Right atrium auricular region (tissue), 2 donors: Measurements from ENCODE around the gene SLIT1. TPM values are rescaled to one million over a fixed set of nuclear protein-coding genes. Genes with fewer than 3 reads are reported as not detected.

Experiments used
- DNase-seq: peaks from one replicate; pipeline ENCODE4 v3.0.0-alpha.2; 2019; ENCODE audit warnings: low spot score
- H3K27ac ChIP-seq, 2 donors: fragments of 200-600 bp; sonication (generic); 1 replicate in 1 of 2; 2 replicates in 1 of 2; pipeline ENCODE4 v1.5.1; 2016 to 2019
- H3K27me3 ChIP-seq, 2 donors: fragments of 200-600 bp; sonication (generic); one replicate each; pipeline versions ENCODE4 v1.5.1 to v1.6.0; 2017 to 2019
- H3K36me3 ChIP-seq: fragments of 200-600 bp; sonication (generic); one replicate; pipeline ENCODE4 v1.5.1; 2016
- H3K4me1 ChIP-seq, 2 donors: fragments of 200-600 bp; sonication (generic); one replicate each; pipeline versions ENCODE4 v1.5.1 to v1.6.0; 2017 to 2019
- H3K4me3 ChIP-seq, 2 donors: fragments of 200-600 bp; sonication (generic); 1 replicate in 1 of 2; 2 replicates in 1 of 2; pipeline ENCODE4 v1.5.1; 2017 to 2019; ENCODE audit warnings: mild to moderate bottlenecking in 1 of 2, moderate library complexity in 1 of 2
- H3K9me3 ChIP-seq, 2 donors: fragments of 200-600 bp; sonication (generic); one replicate each; pipeline ENCODE4 v1.5.1; 2019
- CTCF ChIP-seq, 2 donors: fragments of 200-600 bp; sonication (generic); IDR thresholded peaks; one replicate each; pipeline ENCODE4 v1.5.1; 2019; ENCODE audit warnings: antibody characterized with exemption in 2 of 2
- total RNA-seq, 2 donors: library from RNA; depleted of rRNA; stranded (reverse); fragments of >200 nt; gene quantifications; one replicate each; pipeline ENCODE4 v1.1.0, GENCODE V29; 2016

The SLIT1 gene
- total RNA-seq, 2 donors from 2014 or later: not detected

- Histone ChIP-seq H3K4me1 (no peaks in the 10 kb centered on the region), H3K27ac (no peak overlapping the region), H3K9me3 (no peaks in the 10 kb centered on the region), H3K36me3 (no peaks in the 10 kb centered on the region), H3K4me3 (no peak overlapping the region), H3K27me3 (no peaks in the 10 kb centered on the region)
- DNase-seq: no peak
- TF ChIP-seq CTCF (IDR thresholded peaks at IDR 0.05): no peak
Measured at GRCh38 chr10:97178074-97178473, 7.7 kb downstream of the SLIT1 start.

GRCh38 chr10:97176226-97176625 lies 9.5 kb downstream of the SLIT1 start:
- Histone ChIP-seq H3K9me3 (no peaks in the 10 kb centered on the region), H3K4me1 (no peaks in the 10 kb centered on the region), H3K4me3 (no peak overlapping the region), H3K36me3 (no peaks in the 10 kb centered on the region), H3K27ac (no peak overlapping the region), H3K27me3 (no peaks in the 10 kb centered on the region)
- TF ChIP-seq CTCF (IDR thresholded peaks at IDR 0.05): no peak
- no peak for DNase-seq

- Histone ChIP-seq H3K4me3 (no peak overlapping the region), H3K36me3 (no peaks in the 10 kb centered on the region), H3K9me3 (no peaks in the 10 kb centered on the region), H3K4me1 (no peaks in the 10 kb centered on the region), H3K27ac (no peak overlapping the region), H3K27me3 (no peaks in the 10 kb centered on the region)
- no peak for TF ChIP-seq CTCF (IDR thresholded peaks at IDR 0.05)
- no peak for DNase-seq
Measured at GRCh38 chr10:97175586-97175985, 10.2 kb downstream of the SLIT1 start.

GRCh38 chr10:97174941-97175340 lies 10.8 kb downstream of the SLIT1 start:
- no peak for TF ChIP-seq CTCF (IDR thresholded peaks at IDR 0.05)

GRCh38 chr10:97174276-97174775 lies 11.4 kb downstream of the SLIT1 start:
- no peak for DNase-seq
- Histone ChIP-seq H3K27me3 (no peaks in the 10 kb centered on the region), H3K4me3 (no peak overlapping the region), H3K27ac (no peak overlapping the region), H3K4me1 (no peaks in the 10 kb centered on the region), H3K9me3 (no peaks in the 10 kb centered on the region), H3K36me3 (no peaks in the 10 kb centered on the region)
- TF ChIP-seq CTCF (IDR thresholded peaks at IDR 0.05): no peak

More at GRCh38 chr10:97174941-97175340, 10.8 kb downstream of the SLIT1 start:
- no peak overlapping the region for H3K27ac ChIP-seq
- H3K4me3 ChIP-seq: no peak overlapping the region
- H3K36me3 ChIP-seq: no peaks in the 10 kb centered on the region
- H3K4me1 ChIP-seq: no peaks in the 10 kb centered on the region
- DNase-seq: no peak
- H3K27me3 ChIP-seq: no peaks in the 10 kb centered on the region
- no peaks in the 10 kb centered on the region for H3K9me3 ChIP-seq

GRCh38 chr10:97173036-97173435 lies 12.7 kb downstream of the SLIT1 start:
- no peak overlapping the region for H3K27ac ChIP-seq
- H3K36me3 ChIP-seq: no peaks in the 10 kb centered on the region
- DNase-seq: no peak
- H3K27me3 ChIP-seq: no peaks in the 10 kb centered on the region
- no peaks in the 10 kb centered on the region for H3K4me1 ChIP-seq
- no peaks in the 10 kb centered on the region for H3K9me3 ChIP-seq
- no peak overlapping the region for H3K4me3 ChIP-seq
- no peak for TF ChIP-seq CTCF (IDR thresholded peaks at IDR 0.05)
